Motor neuron (in vitro differentiated cells): Measurements from ENCODE around the gene CHST14. TPM values are rescaled to one million over a fixed set of nuclear protein-coding genes. Genes with fewer than 3 reads are reported as not detected.

Experiments used
- ATAC-seq, 8 experiments: fragments of 200-7000 bp; cut with Tn5 transposase; replicated peaks in 6 of 8; 2 replicates each; pipeline ENCODE4 v1.8.0; 2021; ENCODE audit warnings: mild to moderate bottlenecking in 8 of 8, moderate library complexity in 8 of 8
- H3K27ac ChIP-seq, 2 donors: fragments of 250-450 bp; sonication (Bioruptor Pico); 2 replicates each; pipeline ENCODE4 v1.9.0; 2021; ENCODE audit warnings: antibody characterized with exemption in 2 of 2, mild to moderate bottlenecking in 2 of 2, moderate library complexity in 1 of 2
- H3K4me1 ChIP-seq, 2 donors: fragments of 250-450 bp; sonication (Bioruptor Pico); replicated peaks in 1 of 2; 2 replicates each; pipeline ENCODE4 v1.6.1; 2021; ENCODE audit warnings: antibody characterized with exemption in 2 of 2, mild to moderate bottlenecking in 2 of 2, moderate library complexity in 1 of 2
- H3K4me3 ChIP-seq, 5 donors: fragments of 250-450 bp; sonication (Bioruptor Pico); 2 replicates each; pipeline ENCODE4 v1.9.0; 2021; ENCODE audit warnings: antibody characterized with exemption in 5 of 5, mild to moderate bottlenecking in 5 of 5, moderate library complexity in 4 of 5
- WGBS, 10 experiments: fragments of 450-650 bp; shearing (Covaris generic); methylation state at CpG; one replicate each; pipeline ENCODE4 v1.0.0; 2022; 5-methylcytosine and 5-hydroxymethylcytosine counted together
- in situ Hi-C, 9 experiments: fragments of 400-800 bp; cut with MboI; loops; one replicate each; pipeline ENCODE4 v1.15.0; 2021; ENCODE audit warnings: low sequenced_read_pairs in 9 of 9, low pct_unique_long_range_greater_than_20kb in 2 of 9; ENCODE audit not compliant: unreplicated experiment in 9 of 9
- total RNA-seq, 8 experiments: library from RNA; unstranded; fragments of 300-600 nt; gene quantifications; 2 replicates each; pipeline versions ENCODE4 v1.2.3 to v1.2.4, GENCODE V29; 2022

The CHST14 gene
- total RNA-seq, 8 experiments from 2014 or later = 2.1 to 12.0 (median 6.0) TPM

DNA sequence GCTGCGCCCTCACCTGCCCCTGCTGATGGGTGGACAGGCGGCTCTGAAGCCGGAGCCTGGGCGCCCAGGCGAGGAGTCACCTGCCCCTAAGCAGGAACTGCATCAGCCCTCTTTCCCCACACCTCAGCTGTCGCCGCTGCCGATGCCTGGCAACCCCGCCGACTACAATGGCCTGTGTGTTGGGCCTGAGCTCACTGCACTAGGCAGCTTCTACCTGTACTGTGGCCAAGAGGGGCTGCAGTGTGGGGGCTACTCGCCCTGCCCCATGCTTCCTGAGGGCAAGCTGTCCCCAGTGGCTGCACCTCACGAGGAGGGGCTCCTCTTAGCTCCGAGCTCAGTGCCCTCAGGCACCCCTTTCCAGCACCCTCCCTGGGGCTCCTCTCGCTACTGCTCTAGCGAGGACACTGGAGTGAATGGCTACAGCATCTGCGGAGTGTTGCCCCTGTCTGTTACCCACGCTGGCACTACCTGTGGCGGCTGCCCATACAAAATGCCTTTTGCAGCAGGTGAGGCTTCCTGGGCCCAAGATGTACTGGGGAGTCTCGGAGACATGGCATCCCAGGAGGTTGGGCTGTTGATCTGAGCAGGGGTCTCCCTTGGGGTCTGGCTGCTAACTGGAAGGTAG lies 11.3 kb upstream of the CHST14 start:
- in situ Hi-C loops = no loop called here
- 80 to 98% (median 92%) methylated on average over 2 to 7 of the region's 19 CpGs; no CpG with 5 or more reads in 5 of the 10 experiments for WGBS, 10 experiments
- H3K4me3 ChIP-seq = no peak overlapping the region

DNA sequence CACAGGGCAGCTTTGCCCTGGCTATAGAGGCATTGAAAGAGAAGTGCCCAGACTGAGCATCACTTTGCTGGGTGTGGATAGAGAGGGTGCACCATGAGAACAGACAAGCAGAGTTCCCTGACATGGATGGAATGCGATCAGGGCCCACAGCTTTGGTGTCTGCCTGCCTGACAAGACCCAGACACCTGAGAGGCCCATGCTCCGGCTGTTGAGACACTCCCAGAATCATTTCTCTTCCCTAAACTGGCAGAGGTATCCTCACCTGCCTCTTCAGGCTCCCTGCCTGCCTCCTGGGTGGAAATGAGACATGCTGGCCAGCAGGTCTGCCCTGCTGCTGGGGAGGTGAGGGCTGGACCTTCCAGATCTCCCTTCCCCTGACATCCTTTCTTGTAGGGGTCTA lies 10.4 kb upstream of the CHST14 start:
- 71 to 100% (median 94%) methylated on average over 1 to 2 of the region's 2 CpGs; no CpG with 5 or more reads in 6 of the 10 experiments for WGBS, 10 experiments
- no peak for ATAC-seq
- in situ Hi-C loops = no loop called here
- no peaks in the 10 kb centered on the region for H3K4me1 ChIP-seq
- no peak overlapping the region for H3K27ac ChIP-seq
- H3K4me3 ChIP-seq = no peak overlapping the region

More for the DNA sequence above, 11.3 kb upstream of the CHST14 start:
- peak in 1 of 8 experiments; percentile 11 for ATAC-seq
- peaks cover 0 to 1% of the 10 kb centered on the region in 2 donors for H3K4me1 ChIP-seq
- no peak overlapping the region for H3K27ac ChIP-seq

DNA sequence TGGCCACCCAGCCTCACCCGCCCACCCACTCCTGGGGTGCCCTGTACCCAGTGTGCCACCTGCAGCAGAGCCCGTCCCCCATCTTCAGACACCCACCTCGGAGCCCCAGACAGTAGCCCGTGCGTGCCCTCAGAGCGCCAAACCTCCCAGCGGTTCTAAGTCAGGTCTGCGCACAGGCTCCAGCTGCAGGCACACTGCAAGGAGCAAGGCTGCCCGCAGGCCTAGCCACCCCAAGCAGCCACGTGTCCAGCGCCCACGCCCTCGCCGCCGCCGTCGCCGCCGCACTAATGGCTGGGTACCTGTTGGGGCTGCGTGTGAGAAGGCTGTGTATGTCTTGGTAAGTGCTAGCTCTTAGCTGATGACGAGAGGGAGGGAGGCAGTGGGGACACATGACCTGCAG lies 8.8 kb upstream of the CHST14 start:
- 100% methylated on average over 2 to 8 of the region's 21 CpGs; no CpG with 5 or more reads in 8 of the 10 experiments for WGBS, 10 experiments
- Histone ChIP-seq H3K4me1 (no peaks in the 10 kb centered on the region), H3K4me3 (no peak overlapping the region), H3K27ac (no peak overlapping the region)
- in situ Hi-C loops = no loop called here
- ATAC-seq = no peak

DNA sequence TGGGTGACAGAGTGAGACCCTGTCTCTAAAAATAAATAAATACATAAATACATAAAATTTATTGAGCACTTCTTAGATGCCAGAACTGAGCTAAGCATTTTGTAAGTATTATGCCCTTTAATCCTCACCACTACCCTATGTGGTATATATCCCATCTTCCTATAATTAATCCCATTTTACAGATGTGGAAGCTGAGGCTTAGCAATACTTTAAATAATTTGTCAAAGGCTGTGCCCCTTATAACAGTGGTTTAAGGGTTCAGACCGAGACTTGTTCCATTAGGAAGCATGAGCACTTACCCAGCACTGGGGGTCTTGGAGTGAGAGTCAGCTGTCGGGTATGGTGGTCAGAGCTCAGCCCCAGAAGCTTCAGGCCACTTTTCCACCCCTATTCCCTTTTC lies 7.5 kb upstream of the CHST14 start:
- no peaks in the 10 kb centered on the region for H3K4me1 ChIP-seq
- WGBS, 10 experiments = 56 to 100% (median 100%) methylated on average over 1 to 2 of the region's 2 CpGs; no CpG with 5 or more reads in 5 of the 10 experiments
- no peak for ATAC-seq
- no peak overlapping the region for H3K4me3 ChIP-seq
- H3K27ac ChIP-seq = no peak overlapping the region
- in situ Hi-C loops = no loop called here

DNA sequence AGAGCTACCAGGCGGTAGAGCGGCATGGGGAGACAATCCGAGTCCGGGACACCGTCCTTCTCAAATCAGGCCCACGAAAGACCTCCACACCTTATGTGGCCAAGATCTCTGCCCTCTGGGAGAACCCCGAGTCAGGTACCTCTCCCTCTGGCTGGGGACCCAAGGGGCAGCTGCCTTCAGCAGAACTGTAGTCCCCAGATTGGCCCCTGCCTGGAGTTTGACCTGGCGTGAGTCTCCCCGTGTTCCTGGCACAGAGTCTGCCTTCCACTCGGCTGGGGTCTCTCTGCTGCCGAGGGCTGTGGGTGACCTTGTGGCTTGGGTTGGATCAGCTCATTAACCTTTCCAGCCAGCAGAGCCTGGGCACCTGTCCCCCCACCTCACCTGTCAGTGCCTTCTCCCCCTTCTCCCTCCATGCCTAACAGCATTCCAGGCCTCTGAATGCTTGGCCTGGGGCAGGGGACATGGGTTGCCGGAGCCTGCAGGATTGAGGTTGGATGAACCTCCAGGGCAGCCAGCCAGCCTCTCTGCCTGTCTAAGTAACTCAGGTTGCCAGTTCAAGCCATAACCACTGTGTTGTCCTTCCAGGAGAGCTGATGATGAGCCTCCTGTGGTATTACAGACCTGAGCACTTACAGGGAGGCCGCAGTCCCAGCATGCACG lies 6.8 kb upstream of the CHST14 start:
- no peak overlapping the region for H3K4me3 ChIP-seq
- no peak overlapping the region for H3K27ac ChIP-seq
- in situ Hi-C loops = no loop called here
- 69 to 100% (median 93%) methylated on average over 1 to 9 of the region's 14 CpGs; no CpG with 5 or more reads in 2 of the 10 experiments for WGBS, 10 experiments
- H3K4me1 ChIP-seq = no peaks in the 10 kb centered on the region
- ATAC-seq = no peak

DNA sequence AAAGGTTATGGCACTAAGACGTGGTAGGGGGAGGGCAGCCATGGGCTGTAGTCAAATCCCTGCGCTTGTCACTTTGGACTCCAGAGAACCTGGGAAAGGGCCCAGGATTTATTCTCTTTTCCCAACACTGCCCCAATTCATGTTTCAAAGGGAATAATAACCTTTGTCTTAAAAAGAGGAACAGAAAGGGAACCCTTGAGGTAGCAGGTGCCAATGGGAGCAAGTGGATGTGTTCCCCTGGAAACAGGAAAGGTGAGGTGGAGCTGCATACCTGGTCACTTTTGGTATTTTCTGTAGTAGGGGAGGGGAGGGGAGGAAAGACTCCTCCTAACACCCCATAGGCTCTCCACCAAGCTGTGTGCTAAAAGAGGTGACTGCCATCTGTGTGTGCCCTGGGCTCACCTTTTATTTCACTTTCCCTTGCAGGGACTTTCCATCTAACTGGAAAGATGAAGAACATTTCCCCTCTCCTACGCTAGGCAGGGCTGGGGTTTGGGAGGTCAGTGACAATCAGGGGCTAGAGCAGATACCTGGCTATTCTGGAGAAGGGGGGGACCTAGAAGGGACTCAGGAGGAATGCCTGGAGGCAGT lies 6.1 kb upstream of the CHST14 start:
- Histone ChIP-seq H3K4me3 (no peak overlapping the region), H3K4me1 (peaks cover 0 to under 1% of the 10 kb centered on the region in 2 donors), H3K27ac (no peak overlapping the region)
- ATAC-seq = no peak
- 86% methylated on average over 1 of the region's 3 CpGs; no CpG with 5 or more reads in 9 of the 10 experiments for WGBS, 10 experiments
- in situ Hi-C loops = no loop called here

DNA sequence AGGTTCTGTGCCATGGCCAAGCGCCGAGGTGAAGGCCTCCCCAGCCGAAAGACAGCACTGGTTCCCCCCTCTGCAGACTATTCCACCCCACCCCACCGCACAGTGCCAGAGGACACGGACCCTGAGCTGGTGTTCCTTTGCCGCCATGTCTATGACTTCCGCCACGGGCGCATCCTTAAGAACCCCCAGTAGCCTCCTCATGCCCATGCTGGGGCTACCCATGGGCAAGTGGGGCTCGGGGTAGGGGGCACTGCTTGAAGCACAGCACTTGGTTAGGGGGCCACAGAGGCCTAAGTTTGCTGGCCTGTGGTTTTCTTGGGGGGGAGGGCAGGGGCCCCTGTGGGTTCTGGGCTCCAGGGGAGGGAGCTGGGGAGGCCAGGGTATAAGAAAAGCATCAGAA lies 4.8 kb upstream of the CHST14 start:
- no peak overlapping the region for H3K27ac ChIP-seq
- no CpG with 5 or more reads among the region's 10 CpGs for WGBS, 10 experiments
- no peak for ATAC-seq
- no peak overlapping the region for H3K4me3 ChIP-seq
- in situ Hi-C loops = no loop called here
- H3K4me1 ChIP-seq = peaks cover 7 to 8% of the 10 kb centered on the region in 2 donors

DNA sequence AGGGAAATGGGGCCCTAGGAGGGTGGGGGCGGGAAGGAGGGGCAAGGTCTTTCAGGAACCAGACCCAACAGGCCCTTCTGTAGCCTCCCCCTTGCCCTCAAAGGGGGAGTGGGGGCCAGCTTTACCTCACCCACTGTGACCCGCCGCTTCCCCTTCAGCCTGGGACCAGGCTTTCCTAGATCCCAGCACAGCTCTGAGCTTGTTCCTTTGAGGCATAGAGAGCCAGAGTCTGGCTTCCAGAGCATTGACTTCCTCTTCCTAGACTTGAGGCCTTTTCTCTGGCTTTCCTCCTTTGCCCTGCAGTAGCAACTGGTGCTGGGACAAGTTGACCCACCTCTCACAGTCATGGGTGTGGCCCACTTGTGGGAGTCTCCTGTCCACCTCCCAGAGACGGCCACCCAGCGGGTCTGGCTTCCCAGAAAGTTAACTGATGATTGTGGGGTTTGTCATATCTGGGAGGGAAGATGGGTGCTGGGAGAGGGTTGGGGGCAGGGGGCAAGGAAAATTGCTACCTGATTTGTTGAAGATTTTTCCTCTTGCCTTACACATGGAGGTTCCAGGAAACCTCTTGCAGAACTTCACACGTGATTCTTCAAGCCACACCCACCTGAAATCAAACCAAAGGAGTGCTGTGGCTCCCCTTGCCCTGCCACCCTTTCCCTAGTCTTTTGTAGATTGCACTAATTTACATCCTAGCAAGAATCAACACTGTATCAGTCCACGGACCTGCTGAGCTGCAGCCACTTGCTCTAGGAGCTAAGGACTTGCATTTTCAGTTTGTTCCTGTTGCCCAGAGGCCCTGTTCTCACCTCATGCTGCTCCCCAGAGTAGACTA lies 4.1 kb upstream of the CHST14 start:
- 0 to 60% (median 40%) methylated on average over 1 to 2 of the region's 7 CpGs; no CpG with 5 or more reads in 5 of the 10 experiments for WGBS, 10 experiments
- no peak overlapping the region for H3K27ac ChIP-seq
- peak in 2 of 8 experiments; percentile 33 to 51 for ATAC-seq

DNA sequence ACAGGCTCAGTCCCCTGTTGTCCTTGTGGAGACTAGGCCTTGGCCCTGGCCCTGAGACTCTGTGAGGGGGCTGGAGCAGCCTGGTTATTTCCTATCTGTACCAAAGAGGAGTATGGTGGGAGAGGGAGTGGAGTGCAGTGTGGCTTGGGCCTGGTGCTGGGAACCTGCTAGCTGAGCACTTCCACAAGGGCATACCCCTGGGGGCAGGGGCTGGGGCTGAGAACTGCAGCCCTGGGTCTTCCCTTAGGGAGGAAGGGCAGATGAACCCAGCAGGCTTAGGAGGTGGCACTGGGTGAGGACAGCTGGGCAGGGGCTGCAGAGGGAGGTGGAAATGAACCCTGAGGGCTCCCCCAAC lies 3.5 kb upstream of the CHST14 start:
- Histone ChIP-seq H3K4me1 (peaks cover 8 to 14% of the 10 kb centered on the region in 2 donors), H3K27ac (no peak overlapping the region), H3K4me3 (no peak overlapping the region)
- ATAC-seq = no peak
- in situ Hi-C loops = no loop called here

More for the DNA sequence above, 4.1 kb upstream of the CHST14 start:
- in situ Hi-C loops = no loop called here
- Histone ChIP-seq H3K4me1 (peaks cover 8% of the 10 kb centered on the region in 2 donors), H3K4me3 (no peak overlapping the region)

DNA sequence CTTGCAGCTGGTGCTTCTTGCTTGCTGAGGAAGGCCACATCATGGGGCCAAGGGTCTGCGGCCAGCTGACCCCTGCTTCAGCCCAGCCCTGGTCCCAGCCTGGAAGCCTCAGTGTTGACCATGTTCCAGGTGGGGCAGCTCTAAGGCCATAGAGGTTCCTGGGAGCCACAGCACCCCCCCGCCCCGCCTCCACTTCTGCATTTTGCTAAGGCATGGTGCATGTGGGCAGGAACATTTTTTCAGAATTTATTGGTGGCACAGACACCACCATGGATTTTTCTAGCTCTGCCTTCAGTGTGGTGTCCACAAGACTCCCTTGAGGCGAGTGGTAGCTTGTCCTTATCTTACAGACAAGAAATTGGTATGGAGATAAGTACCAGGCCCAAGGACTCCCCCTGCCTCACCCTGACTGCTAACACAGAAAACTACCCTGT lies 1.9 kb upstream of the CHST14 start:
- no peak overlapping the region for H3K27ac ChIP-seq
- no peak overlapping the region for H3K4me3 ChIP-seq
- in situ Hi-C loops = no loop called here
- H3K4me1 ChIP-seq = peaks cover 8 to 15% of the 10 kb centered on the region in 2 donors
- 100% methylated on average over 1 of the region's 4 CpGs; no CpG with 5 or more reads in 6 of the 10 experiments for WGBS, 10 experiments
- no peak for ATAC-seq

DNA sequence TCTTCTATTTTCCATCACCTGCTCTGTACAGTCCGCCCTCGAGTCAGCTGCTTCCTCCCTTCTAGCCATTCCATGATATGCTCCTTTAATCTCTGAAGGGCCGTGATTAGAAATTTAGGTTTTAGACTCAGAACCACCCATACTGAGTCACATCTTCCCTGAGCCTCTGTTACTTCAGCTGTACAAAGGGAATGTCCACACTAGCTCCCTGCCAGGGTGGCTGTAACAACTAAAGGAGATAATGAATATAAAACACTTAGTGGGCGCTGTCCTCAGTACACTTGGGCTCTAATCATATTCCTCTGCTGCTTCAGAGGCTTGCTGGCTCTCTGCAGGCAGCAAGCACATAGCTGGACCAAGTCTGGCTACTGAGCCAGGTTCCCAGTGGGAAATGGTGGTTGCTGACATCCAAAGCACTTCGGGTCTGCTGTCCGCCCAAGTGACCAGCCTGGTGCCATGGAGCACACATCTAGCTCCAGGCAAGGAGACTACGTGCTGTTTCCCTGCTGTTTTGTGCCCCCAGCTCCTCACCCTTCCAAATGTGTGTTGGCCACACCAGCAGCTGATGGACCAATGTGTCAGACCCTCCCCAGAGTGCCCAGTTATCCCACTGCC lies 901 bp upstream of the CHST14 start:
- ATAC-seq = peak in 1 of 8 experiments; percentile 29
- in situ Hi-C loops = no loop called here
- Histone ChIP-seq H3K4me1 (peaks cover 8 to 15% of the 10 kb centered on the region in 2 donors), H3K27ac (peak overlapping the region in 1 of 2 donors; percentile 49), H3K4me3 (peak overlapping the region in 4 of 5 donors; percentile 33 to 48 (median 36))
- WGBS, 10 experiments = 20 to 100% (median 95%) methylated on average over 1 to 5 of the region's 7 CpGs; no CpG with 5 or more reads in 2 of the 10 experiments

DNA sequence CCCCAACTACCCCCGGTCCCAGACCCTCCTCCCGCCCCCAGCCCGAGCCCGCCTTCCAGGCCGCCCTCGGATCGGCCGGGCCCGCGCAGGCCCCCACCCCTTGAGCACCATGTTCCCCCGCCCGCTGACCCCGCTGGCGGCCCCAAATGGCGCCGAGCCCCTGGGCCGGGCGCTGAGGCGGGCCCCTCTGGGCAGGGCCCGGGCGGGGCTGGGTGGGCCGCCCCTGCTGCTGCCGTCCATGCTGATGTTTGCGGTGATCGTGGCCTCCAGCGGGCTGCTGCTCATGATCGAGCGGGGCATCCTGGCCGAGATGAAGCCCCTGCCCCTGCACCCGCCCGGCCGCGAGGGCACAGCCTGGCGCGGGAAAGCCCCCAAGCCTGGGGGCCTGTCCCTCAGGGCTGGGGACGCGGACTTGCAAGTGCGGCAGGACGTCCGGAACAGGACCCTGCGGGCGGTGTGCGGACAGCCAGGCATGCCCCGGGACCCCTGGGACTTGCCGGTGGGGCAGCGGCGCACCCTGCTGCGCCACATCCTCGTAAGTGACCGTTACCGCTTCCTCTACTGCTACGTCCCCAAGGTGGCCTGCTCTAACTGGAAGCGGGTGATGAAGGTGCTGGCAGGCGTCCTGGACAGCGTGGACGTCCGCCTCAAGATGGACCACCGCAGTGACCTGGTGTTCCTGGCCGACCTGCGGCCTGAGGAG lies 472 bp downstream of the CHST14 start:
- in situ Hi-C loops = no loop called here
- peak overlapping the region; percentile 32 to 48 (median 35) for H3K4me3 ChIP-seq
- H3K4me1 ChIP-seq = peaks cover 8 to 15% of the 10 kb centered on the region in 2 donors
- 0 to 60% (median 10%) methylated on average over 1 to 4 of the region's 60 CpGs; no CpG with 5 or more reads in 7 of the 10 experiments for WGBS, 10 experiments
- ATAC-seq = peak; percentile 16 to 73 (median 60)
- H3K27ac ChIP-seq = peak overlapping the region in 1 of 2 donors; percentile 32
